Natural killer cell (primary cell): Measurements from ENCODE around the gene NDUFAF7. TPM values are rescaled to one million over a fixed set of nuclear protein-coding genes. Genes with fewer than 3 reads are reported as not detected.

Source experiments
- ATAC-seq, 3 donors: fragments of 150-1000 bp in 2 of 3; fragments of 200-7000 bp in 1 of 3; cut with Tn5 transposase; 1 replicate in 1 of 3; 2 replicates in 2 of 3; pipeline ENCODE4 v1.10.0; 2021; ENCODE audit warnings: mild to moderate bottlenecking in 2 of 3, moderate library complexity in 2 of 3
- DNase-seq, 2 donors: peaks; one replicate each; pipeline versions ENCODE4 v3.0.0 to v3.0.0-alpha.2; 2013 to 2021; ENCODE audit warnings: mixed read lengths in 1 of 2
- H3K27ac ChIP-seq: one replicate; pipeline ENCODE4 v1.5.1; 2013; ENCODE audit warnings: mild to moderate bottlenecking, low read length
- H3K27me3 ChIP-seq: one replicate; pipeline ENCODE4 v1.6.1; 2013; ENCODE audit warnings: low read length; ENCODE audit not compliant: control insufficient read depth, insufficient read depth
- H3K36me3 ChIP-seq: one replicate; pipeline ENCODE4 v1.6.1; 2013; ENCODE audit warnings: low read length; ENCODE audit not compliant: control insufficient read depth, insufficient read depth
- H3K4me1 ChIP-seq: one replicate; pipeline ENCODE4 v1.6.1; 2013; ENCODE audit warnings: low read length; ENCODE audit not compliant: control insufficient read depth, insufficient read depth
- H3K4me3 ChIP-seq: one replicate; pipeline ENCODE4 v1.5.1; 2013; ENCODE audit warnings: low read length
- H3K9me3 ChIP-seq: one replicate; pipeline ENCODE4 v1.6.1; 2013; ENCODE audit warnings: low read length; ENCODE audit not compliant: control insufficient read depth, insufficient read depth
- H3K27ac Mint-ChIP-seq, 2 donors: one replicate each; pipeline ENCODE4 v1.8.0; 2022; ENCODE audit warnings: mild to moderate bottlenecking in 2 of 2, mixed read lengths in 2 of 2, moderate library complexity in 1 of 2
- H3K27me3 Mint-ChIP-seq, 2 donors: one replicate each; pipeline ENCODE4 v1.8.0; 2022; ENCODE audit warnings: low read depth in 2 of 2, mixed read lengths in 2 of 2
- H3K36me3 Mint-ChIP-seq: one replicate; pipeline ENCODE4 v1.8.0; 2022; ENCODE audit warnings: mixed read lengths
- H3K4me1 Mint-ChIP-seq, 2 donors: one replicate each; pipeline ENCODE4 v1.8.0; 2022; ENCODE audit warnings: mixed read lengths in 2 of 2
- H3K4me3 Mint-ChIP-seq: one replicate; pipeline ENCODE4 v1.8.0; 2022; ENCODE audit warnings: mild to moderate bottlenecking, moderate library complexity, mixed read lengths
- H3K9me3 Mint-ChIP-seq, 2 donors: one replicate each; pipeline ENCODE4 v1.8.0; 2022; ENCODE audit warnings: mixed read lengths in 2 of 2
- CTCF ChIP-seq: fragments of 200-600 bp; IDR thresholded peaks from one replicate; pipeline ENCODE4 v1.8.0; 2022; ENCODE audit warnings: antibody characterized with exemption
- WGBS: methylation state at CpG from one replicate; pipeline ENCODE4 v1.1.7; 2013; ENCODE audit warnings: missing lambda C conversion rate; ENCODE audit not compliant: insufficient coverage; 5-methylcytosine and 5-hydroxymethylcytosine counted together
- intact Hi-C: fragments of 100-400 bp; cut with micrococcal nuclease; formaldehyde crosslinking; loops from one replicate; pipeline ENCODE4 v1.14.2; 2022
- total RNA-seq, 4 donors: library from RNA; stranded (reverse); fragments of 120-200 nt in 1 of 4; gene quantifications; one replicate each; pipeline versions ENCODE4 v1.2.3 to v1.2.4, GENCODE V29; 2013 to 2022

NDUFAF7 gene
- total RNA-seq, 3 donors from 2014 or later (not counting 1 experiment from before 2014, with no cell fraction given): 13.4 to 24.1 (median 19.7) TPM

GRCh38 chr2:37271376-37272067 lies 40.1 kb downstream of the NDUFAF7 start:
- WGBS: 91% methylated on average over 7 of the region's 7 CpGs
- ATAC-seq: no peak
- no peak overlapping the region for H3K4me3 ChIP-seq
- no peaks in the 10 kb centered on the region for H3K9me3 ChIP-seq
- peaks cover 57% of the 10 kb centered on the region for H3K36me3 ChIP-seq
- peaks cover 19% of the 10 kb centered on the region for H3K36me3 Mint-ChIP-seq
- H3K27ac Mint-ChIP-seq: no peak overlapping the region
- H3K4me1 ChIP-seq: no peaks in the 10 kb centered on the region
- intact Hi-C loops: no loop called here
- no peak overlapping the region for H3K4me3 Mint-ChIP-seq
- H3K27me3 ChIP-seq: no peaks in the 10 kb centered on the region
- no peaks in the 10 kb centered on the region for H3K27me3 Mint-ChIP-seq
- no peak overlapping the region for H3K27ac ChIP-seq
- peaks cover 4 to 5% of the 10 kb centered on the region in 2 donors for H3K4me1 Mint-ChIP-seq
- no peaks in the 10 kb centered on the region for H3K9me3 Mint-ChIP-seq
- no peak for TF ChIP-seq CTCF
- DNase-seq: no peak

- DNase-seq (no peak), ATAC-seq (no peak)
- no peak for TF ChIP-seq CTCF
- Mint-ChIP-seq H3K27me3 (no peaks in the 10 kb centered on the region), H3K27ac (no peak overlapping the region), H3K4me1 (peaks cover 4 to 5% of the 10 kb centered on the region in 2 donors), H3K36me3 (peaks cover 19% of the 10 kb centered on the region), H3K9me3 (no peaks in the 10 kb centered on the region), H3K4me3 (no peak overlapping the region)
- 94% methylated on average over 6 of the region's 6 CpGs for WGBS
- Histone ChIP-seq H3K4me1 (no peaks in the 10 kb centered on the region), H3K4me3 (no peak overlapping the region), H3K9me3 (no peaks in the 10 kb centered on the region), H3K27ac (no peak overlapping the region), H3K36me3 (peaks cover 55% of the 10 kb centered on the region), H3K27me3 (no peaks in the 10 kb centered on the region)
- intact Hi-C loops: no loop called here
Observed at GRCh38 chr2:37274359-37274965, 43.0 kb downstream of the NDUFAF7 start.

GRCh38 chr2:37276291-37276690 lies 44.8 kb downstream of the NDUFAF7 start:
- H3K27ac Mint-ChIP-seq: no peak overlapping the region
- Histone ChIP-seq H3K27me3 (no peaks in the 10 kb centered on the region), H3K36me3 (peaks cover 57% of the 10 kb centered on the region), H3K4me3 (no peak overlapping the region), H3K4me1 (no peaks in the 10 kb centered on the region), H3K27ac (no peak overlapping the region), H3K9me3 (no peaks in the 10 kb centered on the region)
- ATAC-seq (no peak), DNase-seq (no peak)
- peaks cover 4 to 5% of the 10 kb centered on the region in 2 donors for H3K4me1 Mint-ChIP-seq
- peaks cover 17% of the 10 kb centered on the region for H3K36me3 Mint-ChIP-seq
- no peaks in the 10 kb centered on the region for H3K27me3 Mint-ChIP-seq
- no peak overlapping the region for H3K4me3 Mint-ChIP-seq
- H3K9me3 Mint-ChIP-seq: no peaks in the 10 kb centered on the region
- no CpG with 5 or more reads among the region's 2 CpGs for WGBS
- intact Hi-C loops: no loop called here
- TF ChIP-seq CTCF: no peak
